Hair follicle dermal papilla cell (primary cell): Measurements from ENCODE around the gene MYRIP. TPM values are rescaled to one million over a fixed set of nuclear protein-coding genes. Genes with fewer than 3 reads are reported as not detected.

ENCODE experiments used
- small RNA-seq: library from RNA; depleted of rRNA; stranded (forward); fragments of <200 nt; gene quantifications from one replicate; pipeline ENCODE3, GENCODE V24; 2012
- total RNA-seq: library from RNA; depleted of rRNA; stranded (reverse); fragments of >200 nt; gene quantifications from 2 replicates; pipeline ENCODE4 v1.2.3, GENCODE V29; 2012

Gene MYRIP
- 0.49 and 0.65 TPM in 2 replicates for total RNA-seq

GRCh38 chr3:39809181-39809994, at the start of gene MYRIP:
Gene MYRIP (plus strand): TSS chr3:39809609. CDS start chr3:39900817, 91,208 bp downstream.

GRCh38 chr3:40309418-40309924, 500.1 kb downstream of the MYRIP start, which contains the start of gene EIF1B:
Gene EIF1B (plus strand): TSS chr3:40309707. CDS start chr3:40309942, 235 bp downstream.

Small RNA genes lying within 50 kb of the gene (small RNA-seq; reads per million reads assigned to genes)
- gene RF00264 (not detected), gene RN7SL411P (not detected), gene RNU4-56P (not detected)
